ENCODE results near the gene UACA.

The UACA gene

DNA sequence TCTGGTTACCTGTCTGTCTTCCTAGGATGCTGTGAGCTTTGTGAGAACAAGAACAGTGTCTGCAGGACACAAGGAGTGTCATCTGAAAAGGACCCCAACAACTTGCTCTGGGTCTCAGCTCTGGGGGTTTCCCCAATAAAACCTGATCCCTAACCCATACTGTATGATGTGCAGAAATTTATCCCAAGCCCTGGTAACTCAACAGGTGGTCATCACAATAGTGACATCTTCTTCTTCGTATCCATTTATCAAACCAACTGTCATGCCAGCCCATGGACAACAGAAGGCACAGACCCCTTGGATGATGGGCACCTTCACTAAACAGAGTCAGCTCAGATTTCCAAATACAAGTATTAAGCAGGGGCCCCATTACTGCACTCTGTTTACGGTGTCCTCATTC is 127.5 kb downstream of the UACA start:
- H3K9me3 ChIP-seq, result no peaks in the 10 kb centered on the region
- H3K4me1 ChIP-seq, result no peaks in the 10 kb centered on the region
- H3K36me3 ChIP-seq, result peaks cover 0 to 18% (median 16%) of the 10 kb centered on the region in 3 donors
- no peak overlapping the region for H3K4me3 ChIP-seq
- no peak for DNase-seq
- intact Hi-C loops (cut with DNase I; ENCODE audit: low total_unique reads), result no loop called here
- H3K27ac ChIP-seq, result no peak overlapping the region
- TF ChIP-seq, protein P1, sequence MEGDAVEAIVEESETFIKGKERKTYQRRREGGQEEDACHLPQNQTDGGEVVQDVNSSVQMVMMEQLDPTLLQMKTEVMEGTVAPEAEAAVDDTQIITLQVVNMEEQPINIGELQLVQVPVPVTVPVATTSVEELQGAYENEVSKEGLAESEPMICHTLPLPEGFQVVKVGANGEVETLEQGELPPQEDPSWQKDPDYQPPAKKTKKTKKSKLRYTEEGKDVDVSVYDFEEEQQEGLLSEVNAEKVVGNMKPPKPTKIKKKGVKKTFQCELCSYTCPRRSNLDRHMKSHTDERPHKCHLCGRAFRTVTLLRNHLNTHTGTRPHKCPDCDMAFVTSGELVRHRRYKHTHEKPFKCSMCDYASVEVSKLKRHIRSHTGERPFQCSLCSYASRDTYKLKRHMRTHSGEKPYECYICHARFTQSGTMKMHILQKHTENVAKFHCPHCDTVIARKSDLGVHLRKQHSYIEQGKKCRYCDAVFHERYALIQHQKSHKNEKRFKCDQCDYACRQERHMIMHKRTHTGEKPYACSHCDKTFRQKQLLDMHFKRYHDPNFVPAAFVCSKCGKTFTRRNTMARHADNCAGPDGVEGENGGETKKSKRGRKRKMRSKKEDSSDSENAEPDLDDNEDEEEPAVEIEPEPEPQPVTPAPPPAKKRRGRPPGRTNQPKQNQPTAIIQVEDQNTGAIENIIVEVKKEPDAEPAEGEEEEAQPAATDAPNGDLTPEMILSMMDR (IDR thresholded peaks at IDR 0.05), result no peak
- H3K27me3 ChIP-seq, result no peaks in the 10 kb centered on the region

DNA sequence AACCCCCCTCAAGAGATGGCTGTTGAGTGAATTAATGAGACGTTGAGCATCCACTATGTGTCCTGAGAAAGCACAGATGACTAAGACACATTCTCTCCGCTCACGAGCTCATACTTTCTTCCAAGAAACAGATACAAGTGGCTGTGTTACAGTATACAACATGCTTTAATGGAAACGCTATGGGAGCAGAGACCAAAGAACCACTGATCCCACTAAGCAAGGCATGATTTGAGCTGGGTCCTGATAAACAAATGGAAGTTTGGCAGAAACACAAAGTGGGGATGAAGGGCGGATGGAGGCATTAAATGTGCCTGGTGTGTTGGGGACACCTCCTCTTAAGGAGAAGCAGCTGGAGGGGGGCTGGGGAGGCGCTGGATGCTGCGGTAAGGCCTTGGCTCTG is 129.4 kb downstream of the UACA start:
- H3K4me3 ChIP-seq, result no peak overlapping the region
- intact Hi-C loops (cut with DNase I; ENCODE audit: low total_unique reads), result no loop called here
- DNase-seq, result no peak
- TF ChIP-seq, protein P1 (IDR thresholded peaks at IDR 0.05), result no peak
- H3K27me3 ChIP-seq, result no peaks in the 10 kb centered on the region
- H3K9me3 ChIP-seq, result no peaks in the 10 kb centered on the region
- H3K36me3 ChIP-seq, result peaks cover 0 to 16% (median 9%) of the 10 kb centered on the region in 3 donors
- no peaks in the 10 kb centered on the region for H3K4me1 ChIP-seq
- H3K27ac ChIP-seq, result no peak overlapping the region

DNA sequence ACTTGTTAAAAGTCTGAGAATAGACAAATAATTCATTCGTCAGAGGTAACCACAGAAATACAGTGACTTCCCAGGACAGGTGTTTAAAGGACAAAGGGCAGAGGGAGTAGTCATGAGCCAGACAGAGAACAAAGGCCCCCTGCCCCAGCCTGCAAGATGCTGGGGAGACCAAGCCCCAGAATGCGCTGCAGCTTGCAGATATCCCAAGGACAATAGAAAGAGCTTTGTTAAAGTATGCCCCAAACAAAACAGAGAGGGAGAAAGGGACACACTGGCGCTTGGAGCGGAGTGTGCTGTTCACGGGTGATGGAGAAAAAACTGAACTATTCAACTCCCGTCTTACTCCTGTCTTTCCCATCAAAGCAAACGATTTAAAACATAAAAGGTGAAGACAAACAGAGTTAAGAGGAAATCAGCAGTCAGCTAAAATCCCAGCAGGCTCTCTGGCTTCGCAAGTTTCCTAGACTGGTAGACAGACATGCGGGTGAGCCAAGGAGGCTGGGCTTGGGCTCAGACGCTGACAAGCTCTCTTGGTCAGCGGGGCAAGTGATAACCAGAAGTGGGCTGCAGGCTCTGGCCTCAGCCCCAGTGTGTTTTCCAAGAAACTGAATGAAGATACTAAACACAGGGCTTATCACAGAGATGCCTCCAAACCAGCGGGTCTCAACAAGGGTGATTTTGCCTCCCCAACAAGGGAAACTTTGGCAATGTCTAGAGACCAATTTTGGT is 130.1 kb downstream of the UACA start:
- H3K9me3 ChIP-seq, result no peaks in the 10 kb centered on the region
- no peak overlapping the region for H3K27ac ChIP-seq
- peaks cover 0 to 11% (median 5%) of the 10 kb centered on the region in 3 donors for H3K36me3 ChIP-seq
- intact Hi-C loops (cut with DNase I; ENCODE audit: low total_unique reads), result no loop called here
- H3K4me3 ChIP-seq, result no peak overlapping the region
- H3K4me1 ChIP-seq, result no peaks in the 10 kb centered on the region
- H3K27me3 ChIP-seq, result no peaks in the 10 kb centered on the region
- TF ChIP-seq, protein P1 (IDR thresholded peaks at IDR 0.05), result no peak
- DNase-seq, result no peak

DNA sequence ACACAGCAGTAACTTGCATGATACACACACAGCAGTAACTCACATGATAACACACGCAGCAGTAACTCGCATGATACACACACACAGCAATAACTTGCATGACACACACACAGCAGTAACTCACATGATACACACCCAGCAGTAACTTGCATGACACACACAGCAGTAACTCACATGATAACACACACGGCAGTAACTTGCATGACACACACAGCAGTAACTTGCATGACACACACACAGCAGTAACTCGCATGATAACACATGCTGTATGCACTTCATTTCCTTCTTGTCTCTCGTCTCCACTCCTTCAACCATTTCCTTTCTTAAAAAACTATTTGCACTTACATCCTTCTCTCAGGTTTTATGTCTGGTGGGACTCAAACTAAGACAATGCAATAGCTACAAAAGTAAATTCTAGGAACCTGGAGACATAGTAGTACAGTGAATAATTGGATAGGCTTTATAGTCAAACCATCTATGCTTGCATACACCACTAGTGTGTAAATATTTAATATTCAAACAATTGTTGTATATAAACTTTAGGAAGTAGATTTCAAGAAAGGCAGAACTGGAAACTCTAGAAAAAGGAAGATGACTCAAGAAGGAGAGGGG is 130.8 kb downstream of the UACA start:
- intact Hi-C loops (cut with DNase I; ENCODE audit: low total_unique reads), result no loop called here
- H3K4me3 ChIP-seq, result no peak overlapping the region
- TF ChIP-seq, protein P1 (IDR thresholded peaks at IDR 0.05), result no peak
- peaks cover 0 to 5% (median 5%) of the 10 kb centered on the region in 3 donors for H3K36me3 ChIP-seq
- H3K27me3 ChIP-seq, result no peaks in the 10 kb centered on the region
- H3K27ac ChIP-seq, result no peak overlapping the region
- H3K9me3 ChIP-seq, result no peaks in the 10 kb centered on the region
- no peak for DNase-seq
- H3K4me1 ChIP-seq, result no peaks in the 10 kb centered on the region

DNA sequence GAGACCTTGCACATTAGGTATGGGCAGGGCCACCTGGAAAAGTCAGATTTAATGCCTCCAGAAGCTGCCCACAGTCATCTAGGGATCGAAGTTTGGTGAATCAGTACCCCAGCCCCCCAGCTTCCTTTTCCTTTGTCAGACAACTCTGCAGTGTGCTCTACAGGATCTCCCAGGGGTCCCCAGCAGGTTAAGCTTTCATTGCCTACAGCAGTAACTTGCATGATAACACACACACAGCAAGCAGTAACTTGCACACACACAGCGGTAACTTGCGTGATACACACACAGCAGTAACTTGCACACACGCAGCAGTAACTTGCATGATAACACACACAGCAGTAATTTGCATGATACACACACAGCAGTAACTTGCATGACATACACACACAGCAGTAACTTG is 131.3 kb downstream of the UACA start:
- Histone ChIP-seq H3K9me3 (no peaks in the 10 kb centered on the region), H3K36me3 (peaks cover 0 to 5% (median 5%) of the 10 kb centered on the region in 3 donors), H3K4me1 (no peaks in the 10 kb centered on the region), H3K27ac (no peak overlapping the region), H3K27me3 (no peaks in the 10 kb centered on the region), H3K4me3 (no peak overlapping the region)
- intact Hi-C loops (cut with DNase I; ENCODE audit: low total_unique reads), result no loop called here
- no peak for DNase-seq
- TF ChIP-seq, protein P1 (IDR thresholded peaks at IDR 0.05), result no peak
